Measurements from ENCODE around the gene EDARADD. TPM values are rescaled to one million over a fixed set of nuclear protein-coding genes. Genes with fewer than 3 reads are reported as not detected.

Gene EDARADD
- total and polyA plus RNA-seq, 2 of the 13 experiments (the other 11 are each of a cell fraction or from before 2014, with no cell fraction given) = 0.03 TPM; not detected in 1

- TF ChIP-seq ZBTB40 (IDR thresholded peaks at IDR 0.05) (no peak), ZBTB40 (CRISPR knock-in tag; IDR thresholded peaks at IDR 0.05) (peak; percentile 26; the same call in 1 of the 2 replicates), ZNF746 (CRISPR knock-in tag; IDR thresholded peaks at IDR 0.05) (peak; percentile 77; the same call in 1 of the 2 replicates), IKZF5 (CRISPR knock-in tag; IDR thresholded peaks at IDR 0.05) (peak; percentile 78), CCAR2 (optimal IDR thresholded peaks at IDR 0.05; ENCODE audit: low read depth, low read length) (no peak), ZNF775 (CRISPR knock-in tag; IDR thresholded peaks at IDR 0.05; ENCODE audit: borderline replicate concordance) (no peak), ISL2 (CRISPR knock-in tag; IDR thresholded peaks at IDR 0.05) (peak; percentile 61; the same call in 1 of the 2 replicates), SRY (CRISPR knock-in tag; IDR thresholded peaks at IDR 0.05) (0 out of 2 replicates have a peak, but pooled peaks have one; percentile 35), ZMYM4 (CRISPR knock-in tag; IDR thresholded peaks at IDR 0.05) (0 out of 2 replicates have a peak, but pooled peaks have one; percentile 41), TSC22D2 (CRISPR knock-in tag; IDR thresholded peaks at IDR 0.05; ENCODE audit: borderline replicate concordance) (no peak), TCF7 (IDR thresholded peaks at IDR 0.05; ENCODE audit: low read depth) (peak; percentile 59), ZBTB42 (CRISPR knock-in tag; IDR thresholded peaks at IDR 0.05) (0 out of 2 replicates have a peak, but pooled peaks have one; percentile 31), TARDBP (CRISPR knock-in tag; IDR thresholded peaks at IDR 0.05) (no peak), RXRA (CRISPR knock-in tag; IDR thresholded peaks at IDR 0.05) (peak; percentile 77), MIXL1 (CRISPR knock-in tag; IDR thresholded peaks at IDR 0.05) (peak; percentile 54; the same call in 1 of the 2 replicates), MAFK (conservative IDR thresholded peaks at IDR 0.05 in 1 of 2, IDR thresholded peaks at IDR 0.05 in 1 of 2; ENCODE audit: low read length in 2 of 2) (peak; percentile 40 to 54; a peak in 3 of 4 replicates), ZNF503 (CRISPR knock-in tag; IDR thresholded peaks at IDR 0.05) (no peak)
These were observed 109.0 kb downstream of the EDARADD start (continued) for GRCh38 chr1:236502972-236503639.

Data from HepG2 (cell line).